Upper lobe of right lung (tissue), 1 donor: ENCODE data around the gene FBLN1. TPM values are rescaled to one million over a fixed set of nuclear protein-coding genes. Genes with fewer than 3 reads are reported as not detected.

Source experiments
- ATAC-seq: fragments of 200-7000 bp; cut with Tn5 transposase; one replicate; pipeline ENCODE4 v1.9.1; 2020; ENCODE audit warnings: mild to moderate bottlenecking, moderate library complexity
- DNase-seq: peaks from one replicate; pipeline ENCODE4 v3.0.0-alpha.2; 2020
- H3K27ac ChIP-seq: fragments of 200-600 bp; one replicate; pipeline ENCODE4 v1.8.0; 2022
- H3K27me3 ChIP-seq: fragments of 200-600 bp; one replicate; pipeline ENCODE4 v1.8.0; 2022; ENCODE audit warnings: mild to moderate bottlenecking
- H3K36me3 ChIP-seq: fragments of 200-600 bp; one replicate; pipeline ENCODE4 v1.8.0; 2022
- H3K4me1 ChIP-seq: fragments of 200-600 bp; one replicate; pipeline ENCODE4 v1.8.0; 2022
- H3K4me3 ChIP-seq: fragments of 200-600 bp; one replicate; pipeline ENCODE4 v1.8.0; 2022; ENCODE audit warnings: mild to moderate bottlenecking
- H3K9me3 ChIP-seq: fragments of 200-600 bp; one replicate; pipeline ENCODE4 v1.8.0; 2022
- intact Hi-C: fragments of 100-400 bp; cut with DNase I; formaldehyde crosslinking; loops from one replicate; pipeline ENCODE4 v1.11.0; 2022
- total RNA-seq: library from RNA; stranded (reverse); fragmentation: NEBNext Ultra II Directional; extraction: Animal tissue kit (Norgen Biotek cat#: 25700); gene quantifications from one replicate; pipeline ENCODE4 v1.2.1, GENCODE V29; 2021
- TF ChIP-seq, protein P1 (sequence below): fragments of 200-600 bp; IDR thresholded peaks from one replicate; pipeline ENCODE4 v1.8.0; 2022; ENCODE audit warnings: antibody characterized with exemption
- donor health status: DM: no; HTN: yes; CAD: no; lungs with severe emphysema.

Gene FBLN1
- total RNA-seq, 1 donor from 2014 or later, result 272 TPM

DNA sequence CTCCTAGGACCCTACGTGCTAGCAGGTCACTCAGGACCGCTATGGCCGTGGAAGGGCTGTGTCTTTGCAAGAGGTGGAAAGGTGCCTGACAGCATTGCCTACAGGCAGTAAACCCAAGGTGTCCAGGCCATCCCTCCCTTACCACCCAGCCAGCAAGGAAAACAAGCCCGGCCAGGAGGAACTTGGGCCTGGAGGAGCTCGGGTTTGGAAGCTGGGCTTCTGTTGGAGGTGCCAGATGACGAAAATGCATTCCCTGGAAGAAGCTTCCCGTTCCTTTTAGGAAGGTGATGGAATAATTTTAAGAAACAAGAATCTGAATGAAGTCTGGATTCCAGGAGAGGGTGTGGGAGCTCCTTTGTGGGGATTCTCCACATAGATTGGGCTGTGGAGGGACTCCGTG is 23.6 kb downstream of the FBLN1 start:
- intact Hi-C loops, result no loop called here
- peak overlapping the region; percentile 37 for H3K27ac ChIP-seq
- no peaks in the 10 kb centered on the region for H3K36me3 ChIP-seq
- TF ChIP-seq, protein P1, sequence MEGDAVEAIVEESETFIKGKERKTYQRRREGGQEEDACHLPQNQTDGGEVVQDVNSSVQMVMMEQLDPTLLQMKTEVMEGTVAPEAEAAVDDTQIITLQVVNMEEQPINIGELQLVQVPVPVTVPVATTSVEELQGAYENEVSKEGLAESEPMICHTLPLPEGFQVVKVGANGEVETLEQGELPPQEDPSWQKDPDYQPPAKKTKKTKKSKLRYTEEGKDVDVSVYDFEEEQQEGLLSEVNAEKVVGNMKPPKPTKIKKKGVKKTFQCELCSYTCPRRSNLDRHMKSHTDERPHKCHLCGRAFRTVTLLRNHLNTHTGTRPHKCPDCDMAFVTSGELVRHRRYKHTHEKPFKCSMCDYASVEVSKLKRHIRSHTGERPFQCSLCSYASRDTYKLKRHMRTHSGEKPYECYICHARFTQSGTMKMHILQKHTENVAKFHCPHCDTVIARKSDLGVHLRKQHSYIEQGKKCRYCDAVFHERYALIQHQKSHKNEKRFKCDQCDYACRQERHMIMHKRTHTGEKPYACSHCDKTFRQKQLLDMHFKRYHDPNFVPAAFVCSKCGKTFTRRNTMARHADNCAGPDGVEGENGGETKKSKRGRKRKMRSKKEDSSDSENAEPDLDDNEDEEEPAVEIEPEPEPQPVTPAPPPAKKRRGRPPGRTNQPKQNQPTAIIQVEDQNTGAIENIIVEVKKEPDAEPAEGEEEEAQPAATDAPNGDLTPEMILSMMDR, result no peak
- no peaks in the 10 kb centered on the region for H3K9me3 ChIP-seq
- ATAC-seq (no peak), DNase-seq (no peak)
- H3K4me3 ChIP-seq, result no peak overlapping the region
- H3K4me1 ChIP-seq, result peaks cover 4% of the 10 kb centered on the region
- no peaks in the 10 kb centered on the region for H3K27me3 ChIP-seq

DNA sequence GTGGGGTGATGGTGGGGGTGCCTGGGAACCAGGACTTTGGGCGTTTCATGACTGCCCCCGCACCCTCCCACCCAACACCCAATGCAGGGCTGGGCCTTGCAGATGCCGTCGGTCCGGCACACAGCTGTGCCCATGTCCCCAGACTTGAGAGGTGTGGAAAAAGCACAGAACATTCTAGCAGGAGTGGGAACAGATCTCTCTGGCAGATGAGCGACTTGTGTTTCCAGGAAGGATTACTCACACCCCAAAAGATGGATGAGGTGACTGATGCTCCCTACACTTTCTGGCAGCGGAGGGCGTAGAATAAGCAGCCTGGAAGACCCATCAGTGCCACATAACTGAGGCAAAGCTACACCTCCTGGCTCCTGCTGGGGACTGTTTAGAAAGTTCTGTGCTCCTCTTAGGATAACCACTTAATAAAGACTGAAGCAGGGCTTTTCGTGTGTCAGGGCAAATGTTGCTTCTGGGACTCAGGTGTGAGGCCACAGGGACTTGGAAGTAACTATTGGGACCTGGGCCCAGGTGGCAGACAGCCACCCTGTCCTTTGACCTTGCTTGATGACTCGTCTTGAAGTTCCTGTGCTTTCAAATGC is 24.2 kb downstream of the FBLN1 start:
- H3K27me3 ChIP-seq, result no peaks in the 10 kb centered on the region
- no peak overlapping the region for H3K4me3 ChIP-seq
- ATAC-seq (peak; percentile 51), DNase-seq (no peak)
- intact Hi-C loops, result no loop called here
- peaks cover 4% of the 10 kb centered on the region for H3K4me1 ChIP-seq
- TF ChIP-seq, protein P1, result no peak
- H3K9me3 ChIP-seq, result no peaks in the 10 kb centered on the region
- H3K27ac ChIP-seq, result peak overlapping the region; percentile 37
- no peaks in the 10 kb centered on the region for H3K36me3 ChIP-seq

DNA sequence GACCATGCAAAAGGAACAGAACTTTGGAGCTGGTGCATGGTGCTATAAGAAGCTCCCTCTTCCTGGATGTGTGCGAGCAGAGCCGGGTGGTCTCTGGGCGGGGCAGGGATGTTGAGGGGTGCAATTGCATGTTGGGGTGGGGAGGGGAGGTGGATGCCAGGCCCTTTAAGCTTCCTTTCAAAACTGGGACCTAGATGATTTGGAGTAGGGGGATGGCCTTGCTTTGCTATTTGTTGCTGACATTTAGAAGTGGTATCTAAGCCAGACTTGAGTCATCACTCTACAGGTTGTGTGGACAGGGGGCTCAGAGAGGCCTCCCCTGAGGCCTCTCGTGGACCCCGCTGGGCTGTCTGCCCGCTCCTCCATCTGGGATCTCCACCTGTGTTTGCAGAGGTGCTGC is 24.8 kb downstream of the FBLN1 start:
- Histone ChIP-seq H3K9me3 (no peaks in the 10 kb centered on the region), H3K36me3 (no peaks in the 10 kb centered on the region), H3K27me3 (no peaks in the 10 kb centered on the region), H3K4me3 (no peak overlapping the region), H3K27ac (peak overlapping the region; percentile 24), H3K4me1 (peaks cover 4% of the 10 kb centered on the region)
- DNase-seq (no peak), ATAC-seq (no peak)
- TF ChIP-seq, protein P1, result no peak
- intact Hi-C loops, result no loop called here

DNA sequence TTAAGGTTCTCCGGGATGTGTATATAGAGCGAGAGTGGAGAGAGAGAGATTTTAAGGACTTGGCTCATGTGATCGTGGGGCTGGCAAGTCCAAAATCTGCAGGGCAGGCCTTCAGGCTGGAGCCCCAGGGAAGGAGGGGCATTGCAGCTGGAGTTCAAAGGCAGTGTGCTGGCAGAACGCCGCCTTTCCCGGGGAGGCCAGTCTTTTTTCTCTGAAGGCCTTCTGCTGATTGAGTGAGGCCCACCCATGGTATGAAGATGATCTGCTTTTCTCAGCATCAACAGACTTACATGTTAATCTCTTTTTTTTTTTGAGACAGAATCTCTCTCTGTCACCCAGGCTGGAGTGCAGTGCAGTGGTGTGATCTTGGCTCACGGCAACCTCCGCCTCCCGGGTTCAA is 25.4 kb downstream of the FBLN1 start:
- no peak for DNase-seq
- ATAC-seq, result no peak
- Histone ChIP-seq H3K4me1 (peaks cover 4% of the 10 kb centered on the region), H3K36me3 (no peaks in the 10 kb centered on the region), H3K27ac (peak overlapping the region; percentile 24), H3K4me3 (no peak overlapping the region), H3K9me3 (no peaks in the 10 kb centered on the region), H3K27me3 (no peaks in the 10 kb centered on the region)
- TF ChIP-seq, protein P1, result no peak
- intact Hi-C loops, result no loop called here

DNA sequence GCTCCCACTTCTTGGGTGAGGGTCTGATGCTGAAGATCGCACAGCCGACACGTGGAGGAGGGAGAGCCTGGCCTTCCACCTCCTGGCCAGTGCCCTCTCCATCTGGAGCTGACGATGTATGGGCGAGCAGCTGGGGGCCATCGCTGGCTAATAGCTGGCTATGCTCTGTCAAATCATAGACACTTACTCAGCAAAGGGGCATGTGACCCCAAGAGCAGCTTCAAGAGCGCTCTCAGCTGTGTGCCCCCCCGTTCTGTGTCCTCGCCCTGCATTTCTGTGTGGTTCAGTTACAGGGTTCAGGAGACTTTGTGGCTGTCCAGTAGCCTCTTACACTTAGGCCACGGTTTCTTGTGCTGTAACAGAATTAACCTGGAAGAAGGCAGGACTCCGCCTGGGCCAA is 26.4 kb downstream of the FBLN1 start:
- no peaks in the 10 kb centered on the region for H3K9me3 ChIP-seq
- H3K27me3 ChIP-seq, result no peaks in the 10 kb centered on the region
- H3K4me1 ChIP-seq, result peaks cover 9% of the 10 kb centered on the region
- H3K27ac ChIP-seq, result peak overlapping the region; percentile 17
- ATAC-seq (peak; percentile 32), DNase-seq (no peak)
- intact Hi-C loops, result no loop called here
- no peak overlapping the region for H3K4me3 ChIP-seq
- TF ChIP-seq, protein P1, result no peak
- no peaks in the 10 kb centered on the region for H3K36me3 ChIP-seq
